Omental fat pad (tissue), 4 donors: ENCODE data around the gene DCAF5. TPM values are rescaled to one million over a fixed set of nuclear protein-coding genes. Genes with fewer than 3 reads are reported as not detected.

Experiments
- ATAC-seq: fragments of 150-250 bp; one replicate; pipeline ENCODE4 v1.9.1; 2016; ENCODE audit warnings: mild to moderate bottlenecking, moderate library complexity; ENCODE audit not compliant: low FRiP score
- DNase-seq: peaks from one replicate; pipeline ENCODE4 v3.0.0-alpha.2; 2019; ENCODE audit warnings: low spot score
- CTCF ChIP-seq, 3 donors: fragments of 450-650 bp; IDR thresholded peaks; one replicate each; pipeline ENCODE4 v1.5.1; 2016 to 2017; ENCODE audit warnings: antibody characterized with exemption in 3 of 3, mild to moderate bottlenecking in 3 of 3, moderate library complexity in 2 of 3
- small RNA-seq: library from RNA; depleted of rRNA; stranded (forward); fragments of <200 nt; gene quantifications from one replicate; pipeline ENCODE3, GENCODE V24; 2016
- total RNA-seq, 4 donors: library from RNA; depleted of rRNA; stranded (reverse); fragments of >200 nt; gene quantifications; one replicate each; pipeline ENCODE4 v1.1.0, GENCODE V29; 2016

DCAF5 gene
- total RNA-seq, 4 donors from 2014 or later = 30.4 to 58.1 (median 38.0) TPM

- ATAC-seq (no peak), DNase-seq (no peak)
- TF ChIP-seq CTCF (IDR thresholded peaks at IDR 0.05) = no peak
These were observed 150.8 kb downstream of the DCAF5 start for GRCh38 chr14:69002069-69002468.

DNA sequence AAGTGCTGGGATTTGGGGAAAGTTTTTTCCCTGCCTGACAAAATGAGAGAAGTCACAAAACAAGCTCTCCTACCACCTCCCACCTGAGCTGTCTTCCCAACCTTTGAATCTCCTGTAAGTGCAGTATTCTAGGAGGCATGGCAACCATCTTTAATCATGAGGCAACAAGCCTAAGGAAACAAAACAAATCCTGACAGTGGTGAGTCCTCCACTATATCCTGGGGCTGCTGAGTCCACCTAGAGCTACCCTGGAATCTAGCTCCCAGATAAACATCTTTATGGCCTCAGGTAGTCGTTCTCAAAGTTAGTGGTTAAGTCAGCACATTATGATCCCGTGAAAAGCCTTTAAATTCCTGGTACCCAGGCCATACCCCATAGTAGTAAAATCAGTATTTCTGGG is 151.5 kb downstream of the DCAF5 start:
- TF ChIP-seq CTCF (IDR thresholded peaks at IDR 0.05) = no peak
- ATAC-seq = no peak
- no peak for DNase-seq

Small RNAs within 50 kb of the gene (small RNA-seq; reads per million reads assigned to genes)
- gene RF00019 (not detected), gene RPS29P1 (not detected)

Other genes with a start within 250 kb of the DCAF5 start
- gene ACTN1, start 173.8 kb downstream of the DCAF5 start, total RNA-seq = 100 to 1,000 TPM; 103 to 254 (median 136) TPM
- 10 to 100 TPM; 15.4 to 27.0 (median 17.3) TPM for gene EXD2, start 38.4 kb upstream of the DCAF5 start, total RNA-seq
- 10 to 100 TPM in 1 of 4 donors, 1 to 10 TPM in 3; 6.5 to 18.3 (median 8.1) TPM for gene GALNT16, start 107.0 kb upstream of the DCAF5 start, total RNA-seq
- 10 to 100 TPM; 62.4 to 70.9 (median 68.8) TPM for gene ERH, start 245.2 kb upstream of the DCAF5 start, total RNA-seq
- gene SLC39A9, start 245.6 kb upstream of the DCAF5 start, total RNA-seq = 10 to 100 TPM; 57.9 to 80.7 (median 69.6) TPM